Measurements from ENCODE around the gene CNKSR1. TPM values are rescaled to one million over a fixed set of nuclear protein-coding genes. Genes with fewer than 3 reads are reported as not detected.

Gene CNKSR1
- total and polyA plus RNA-seq, 8 donors: 11.3 to 48.5 (median 16.5) TPM

GRCh38 chr1:26161415-26162219, 15.7 kb upstream of the CNKSR1 start:
- 1 to 2% methylated on average over 73 to 98 of the region's 98 CpGs for WGBS, 2 donors
- Histone ChIP-seq H3K27me3 (no peaks in the 10 kb centered on the region), H3K36me3 (no peaks in the 10 kb centered on the region), H3K4me3 (peak overlapping the region; percentile 28 to 64 (median 44)), H3K9me3 (no peaks in the 10 kb centered on the region), H3K27ac (peak overlapping the region in 1 of 4 donors; percentile 27), H3K4me1 (peaks cover 0 to 3% (median 0%) of the 10 kb centered on the region in 3 donors)
- ATAC-seq: peak; percentile 64 to 80 (median 76)
- FAIRE-seq: no peak
- intact Hi-C loops (cut with DNase I): no loop called here
- TF ChIP-seq CTCF (IDR thresholded peaks at IDR 0.05): no peak
- peak; percentile 54 to 87 (median 71) for DNase-seq

DNA sequence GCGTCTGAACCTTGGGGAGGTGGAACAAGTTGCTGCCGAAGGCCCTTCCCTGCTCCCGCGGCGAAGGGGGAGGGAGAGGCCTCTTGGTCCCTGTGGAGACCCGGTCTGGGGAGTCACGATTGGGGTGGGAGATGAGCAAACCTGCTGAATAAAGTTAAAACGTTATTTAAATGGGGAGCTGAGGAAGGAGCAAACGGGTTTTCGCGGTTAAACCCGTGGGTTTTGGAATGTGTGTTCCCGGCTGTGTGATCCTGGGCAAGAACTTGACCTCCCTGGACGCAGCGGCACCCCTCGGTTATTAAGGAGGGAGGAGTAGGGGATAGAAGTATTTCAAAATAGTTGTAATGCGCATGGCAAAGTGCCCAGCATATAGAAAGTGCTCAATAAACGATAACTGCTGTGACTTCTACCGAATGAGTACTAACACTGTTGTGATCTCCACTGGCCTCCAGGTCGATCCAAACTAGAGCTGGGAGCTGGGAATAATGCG, 15.0 kb upstream of the CNKSR1 start:
- Histone ChIP-seq H3K4me3 (peak overlapping the region; percentile 23 to 64 (median 44)), H3K4me1 (peaks cover 0 to 3% (median 0%) of the 10 kb centered on the region in 3 donors), H3K9me3 (no peaks in the 10 kb centered on the region), H3K36me3 (no peaks in the 10 kb centered on the region), H3K27ac (peak overlapping the region in 1 of 4 donors; percentile 27), H3K27me3 (no peaks in the 10 kb centered on the region)
- DNase-seq (peak in 1 of 6 donors; percentile 57), ATAC-seq (peak in 1 of 4 donors; percentile 7), FAIRE-seq (no peak)
- no peak for TF ChIP-seq CTCF (IDR thresholded peaks at IDR 0.05)
- intact Hi-C loops (cut with DNase I): no loop called here
- 31 to 34% methylated on average over 21 of the region's 21 CpGs for WGBS, 2 donors

DNA sequence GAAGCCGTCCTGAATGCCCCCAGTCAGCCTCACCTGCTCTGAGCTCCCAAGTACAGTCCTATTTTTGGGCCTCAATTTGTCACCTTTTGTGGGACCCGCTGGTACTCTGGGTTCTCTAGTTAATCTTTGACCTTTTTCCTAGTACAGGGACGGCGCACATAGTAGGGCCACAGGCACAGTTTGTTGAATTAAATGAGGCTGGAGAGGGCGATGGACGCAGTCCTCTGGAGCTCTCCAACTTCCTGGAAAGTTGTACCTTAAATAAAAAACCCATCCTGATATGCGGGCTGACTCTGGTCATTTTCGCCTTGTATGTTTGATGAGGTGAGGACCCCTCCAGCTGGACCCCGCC, 13.6 kb upstream of the CNKSR1 start:
- H3K27me3 ChIP-seq: no peaks in the 10 kb centered on the region
- H3K9me3 ChIP-seq: no peaks in the 10 kb centered on the region
- DNase-seq: no peak
- WGBS, 2 donors: 52 to 56% methylated on average over 9 of the region's 9 CpGs
- TF ChIP-seq CTCF (IDR thresholded peaks at IDR 0.05): no peak
- peaks cover 0 to 3% (median 0%) of the 10 kb centered on the region in 3 donors for H3K4me1 ChIP-seq
- H3K27ac ChIP-seq: no peak overlapping the region
- intact Hi-C loops (cut with DNase I): no loop called here
- no peak for FAIRE-seq
- no peak for ATAC-seq
- peak overlapping the region in 2 of 4 donors; percentile 36 to 49 for H3K4me3 ChIP-seq
- H3K36me3 ChIP-seq: no peaks in the 10 kb centered on the region

GRCh38 chr1:26164036-26164860, 13.0 kb upstream of the CNKSR1 start:
- ATAC-seq (peak; percentile 54 to 75 (median 58)), DNase-seq (peak in 4 of 6 donors; percentile 56 to 85 (median 74)), FAIRE-seq (no peak)
- Histone ChIP-seq H3K27me3 (no peaks in the 10 kb centered on the region), H3K4me1 (peaks cover 0 to 3% (median under 1%) of the 10 kb centered on the region in 3 donors), H3K27ac (no peak overlapping the region), H3K36me3 (no peaks in the 10 kb centered on the region), H3K4me3 (peak overlapping the region; percentile 10 to 49 (median 30)), H3K9me3 (no peaks in the 10 kb centered on the region)
- TF ChIP-seq CTCF (IDR thresholded peaks at IDR 0.05): peak; percentile 30 to 53 (median 47)
- WGBS, 2 donors: 10 to 11% methylated on average over 69 to 72 of the region's 72 CpGs
- intact Hi-C loops (cut with DNase I): no loop called here
